Endodermal cell (in vitro differentiated cells): ENCODE data around the gene ANKRD52. TPM values are rescaled to one million over a fixed set of nuclear protein-coding genes. Genes with fewer than 3 reads are reported as not detected.

Experiments
- DNase-seq: peaks from one replicate; pipeline ENCODE4 v3.0.0-alpha.2; 2017
- H3K27ac ChIP-seq: 2 replicates; pipeline ENCODE4 v1.5.1; 2013; ENCODE audit warnings: mild to moderate bottlenecking, low read depth, low read length, moderate library complexity
- H3K27me3 ChIP-seq: 2 replicates; pipeline ENCODE4 v1.6.1; 2013; ENCODE audit warnings: mild to moderate bottlenecking, low read length, moderate library complexity; ENCODE audit not compliant: insufficient read depth, control insufficient read depth, poor library complexity, severe bottlenecking
- H3K36me3 ChIP-seq: 2 replicates; pipeline ENCODE4 v1.7.0; 2013; ENCODE audit warnings: mild to moderate bottlenecking, low read length, moderate library complexity; ENCODE audit not compliant: control insufficient read depth, insufficient read depth
- H3K4me1 ChIP-seq: one replicate; pipeline ENCODE4 v1.7.0; 2013; ENCODE audit warnings: low read length; ENCODE audit not compliant: control insufficient read depth, insufficient read depth
- H3K4me3 ChIP-seq: 2 replicates; pipeline ENCODE4 v1.5.1; 2013; ENCODE audit warnings: mild to moderate bottlenecking, low read length, moderate library complexity
- H3K9ac ChIP-seq: 2 replicates; pipeline ENCODE4 v1.6.1; 2013; ENCODE audit warnings: mild to moderate bottlenecking, low read length, moderate library complexity; ENCODE audit not compliant: poor library complexity, severe bottlenecking; ENCODE audit errors: extremely low read depth
- H3K9me3 ChIP-seq: 2 replicates; pipeline ENCODE4 v1.6.1; 2013; ENCODE audit warnings: mild to moderate bottlenecking, low read length, moderate library complexity; ENCODE audit not compliant: control insufficient read depth
- H3K27ac Mint-ChIP-seq: 2 replicates; pipeline ENCODE4 v1.8.0; 2020; ENCODE audit warnings: mixed read lengths
- H3K27me3 Mint-ChIP-seq: 2 replicates; pipeline ENCODE4 v1.8.0; 2021; ENCODE audit warnings: mild to moderate bottlenecking, mixed read lengths; ENCODE audit not compliant: insufficient read depth
- H3K36me3 Mint-ChIP-seq: 2 replicates; pipeline ENCODE4 v1.8.0; 2020; ENCODE audit warnings: low read depth, mixed read lengths
- H3K4me1 Mint-ChIP-seq: 2 replicates; pipeline ENCODE4 v1.8.0; 2020; ENCODE audit warnings: mixed read lengths
- H3K4me3 Mint-ChIP-seq: 2 replicates; pipeline ENCODE4 v1.8.0; 2020; ENCODE audit warnings: mild to moderate bottlenecking, moderate library complexity, mixed read lengths
- H3K9me3 Mint-ChIP-seq: 2 replicates; pipeline ENCODE4 v1.8.0; 2020; ENCODE audit warnings: mild to moderate bottlenecking, mixed read lengths
- WGBS, 2 experiments: methylation state at CpG; one replicate each; pipeline versions ENCODE4 v1.1.5 to v1.1.7; 2013; ENCODE audit warnings: missing lambda C conversion rate in 2 of 2, mixed read lengths in 1 of 2; ENCODE audit not compliant: insufficient coverage in 1 of 2, insufficient read length in 1 of 2; 5-methylcytosine and 5-hydroxymethylcytosine counted together
- total RNA-seq, 2 donors: library from RNA; stranded (reverse); fragmentation: NEBNext Ultra II Directional in 1 of 2; extraction: Animal tissue kit (Norgen Biotek cat#: 25700) in 1 of 2; gene quantifications; 2 replicates in 1 of 2; 3 replicates in 1 of 2; pipeline ENCODE4 v1.2.1, GENCODE V29; 2021
- TF ChIP-seq, protein P1 (sequence below): fragments of 200-600 bp; sonication (generic); conservative IDR thresholded peaks from 2 replicates; pipeline ENCODE4 v1.5.0; 2021; ENCODE audit warnings: antibody characterized with exemption, mild to moderate bottlenecking

The ANKRD52 gene
- total RNA-seq, 2 donors from 2014 or later: 39.3 to 54.9 TPM

DNA sequence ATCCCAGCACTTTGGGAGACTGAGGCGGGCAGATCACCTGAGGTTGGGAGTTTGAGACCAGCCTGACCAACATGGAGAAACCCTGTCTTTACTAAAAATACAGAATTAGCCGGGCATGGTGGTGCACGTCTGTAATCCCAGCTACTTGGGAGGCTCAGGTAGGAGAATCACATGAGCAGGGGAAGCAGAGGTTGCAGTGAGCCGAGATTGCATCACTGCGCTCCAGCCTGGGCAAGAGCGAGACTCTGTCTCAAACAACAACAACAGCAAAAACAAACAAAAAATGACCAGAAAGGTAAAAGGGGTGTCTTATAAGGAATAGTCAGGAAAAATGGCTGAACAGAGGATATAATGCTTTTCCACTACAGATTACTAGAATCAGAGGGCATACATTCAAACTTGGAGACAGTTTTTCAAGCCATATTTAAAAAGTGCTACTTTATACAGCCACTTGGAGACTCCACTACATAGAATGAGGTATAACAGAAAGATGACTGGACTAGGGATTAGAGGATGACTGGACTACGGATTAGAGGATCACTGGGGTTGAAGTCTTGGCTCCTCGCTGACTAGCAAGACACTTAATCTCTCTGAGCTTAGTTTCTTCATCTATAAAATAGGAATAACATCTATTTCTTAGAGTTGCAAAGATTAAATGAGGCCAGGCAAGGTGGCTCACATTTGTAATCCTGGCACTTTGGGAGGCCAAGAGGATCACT is 46.8 kb upstream of the ANKRD52 start:
- Mint-ChIP-seq H3K27ac (no peak overlapping the region), H3K4me1 (peaks cover 17% of the 10 kb centered on the region), H3K27me3 (no peaks in the 10 kb centered on the region), H3K9me3 (no peaks in the 10 kb centered on the region), H3K36me3 (peaks cover 35% of the 10 kb centered on the region), H3K4me3 (no peak overlapping the region)
- Histone ChIP-seq H3K9ac (no peak overlapping the region), H3K4me1 (peaks cover 9% of the 10 kb centered on the region), H3K9me3 (no peaks in the 10 kb centered on the region), H3K36me3 (peaks cover 47% of the 10 kb centered on the region), H3K27me3 (no peaks in the 10 kb centered on the region), H3K27ac (no peak overlapping the region), H3K4me3 (no peak overlapping the region)
- WGBS, 2 experiments: 78 to 90% methylated on average over 3 to 5 of the region's 8 CpGs
- DNase-seq: no peak
- TF ChIP-seq, protein P1, sequence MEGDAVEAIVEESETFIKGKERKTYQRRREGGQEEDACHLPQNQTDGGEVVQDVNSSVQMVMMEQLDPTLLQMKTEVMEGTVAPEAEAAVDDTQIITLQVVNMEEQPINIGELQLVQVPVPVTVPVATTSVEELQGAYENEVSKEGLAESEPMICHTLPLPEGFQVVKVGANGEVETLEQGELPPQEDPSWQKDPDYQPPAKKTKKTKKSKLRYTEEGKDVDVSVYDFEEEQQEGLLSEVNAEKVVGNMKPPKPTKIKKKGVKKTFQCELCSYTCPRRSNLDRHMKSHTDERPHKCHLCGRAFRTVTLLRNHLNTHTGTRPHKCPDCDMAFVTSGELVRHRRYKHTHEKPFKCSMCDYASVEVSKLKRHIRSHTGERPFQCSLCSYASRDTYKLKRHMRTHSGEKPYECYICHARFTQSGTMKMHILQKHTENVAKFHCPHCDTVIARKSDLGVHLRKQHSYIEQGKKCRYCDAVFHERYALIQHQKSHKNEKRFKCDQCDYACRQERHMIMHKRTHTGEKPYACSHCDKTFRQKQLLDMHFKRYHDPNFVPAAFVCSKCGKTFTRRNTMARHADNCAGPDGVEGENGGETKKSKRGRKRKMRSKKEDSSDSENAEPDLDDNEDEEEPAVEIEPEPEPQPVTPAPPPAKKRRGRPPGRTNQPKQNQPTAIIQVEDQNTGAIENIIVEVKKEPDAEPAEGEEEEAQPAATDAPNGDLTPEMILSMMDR: no peak

DNA sequence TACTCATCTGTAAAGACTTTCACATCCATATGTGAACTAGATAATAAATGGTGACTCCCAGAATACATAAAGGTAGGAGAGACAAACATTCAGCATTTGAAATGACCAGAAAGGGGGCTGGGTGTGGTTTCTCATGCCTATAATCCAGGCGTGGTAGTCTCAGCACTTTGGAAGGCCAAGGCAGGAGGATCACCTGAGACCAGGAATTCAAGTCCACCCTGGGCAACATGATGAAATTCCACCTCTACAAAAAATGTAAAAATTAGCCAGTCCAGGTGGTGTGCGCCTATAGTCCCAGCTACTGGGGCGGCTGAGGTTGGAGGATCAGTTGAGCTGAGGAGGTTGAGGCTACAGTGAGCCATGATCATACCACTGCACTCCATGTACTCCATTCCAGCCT is 46.1 kb upstream of the ANKRD52 start:
- Histone ChIP-seq H3K36me3 (peaks cover 41% of the 10 kb centered on the region), H3K27me3 (no peaks in the 10 kb centered on the region), H3K4me3 (no peak overlapping the region), H3K4me1 (peaks cover 9% of the 10 kb centered on the region), H3K27ac (no peak overlapping the region), H3K9me3 (no peaks in the 10 kb centered on the region), H3K9ac (no peak overlapping the region)
- DNase-seq: no peak
- Mint-ChIP-seq H3K4me3 (no peak overlapping the region), H3K4me1 (peaks cover 17% of the 10 kb centered on the region), H3K9me3 (no peaks in the 10 kb centered on the region), H3K36me3 (peaks cover 29% of the 10 kb centered on the region), H3K27ac (no peak overlapping the region), H3K27me3 (no peaks in the 10 kb centered on the region)
- TF ChIP-seq, protein P1: no peak
- 99 to 100% methylated on average over 3 of the region's 3 CpGs for WGBS, 2 experiments

DNA sequence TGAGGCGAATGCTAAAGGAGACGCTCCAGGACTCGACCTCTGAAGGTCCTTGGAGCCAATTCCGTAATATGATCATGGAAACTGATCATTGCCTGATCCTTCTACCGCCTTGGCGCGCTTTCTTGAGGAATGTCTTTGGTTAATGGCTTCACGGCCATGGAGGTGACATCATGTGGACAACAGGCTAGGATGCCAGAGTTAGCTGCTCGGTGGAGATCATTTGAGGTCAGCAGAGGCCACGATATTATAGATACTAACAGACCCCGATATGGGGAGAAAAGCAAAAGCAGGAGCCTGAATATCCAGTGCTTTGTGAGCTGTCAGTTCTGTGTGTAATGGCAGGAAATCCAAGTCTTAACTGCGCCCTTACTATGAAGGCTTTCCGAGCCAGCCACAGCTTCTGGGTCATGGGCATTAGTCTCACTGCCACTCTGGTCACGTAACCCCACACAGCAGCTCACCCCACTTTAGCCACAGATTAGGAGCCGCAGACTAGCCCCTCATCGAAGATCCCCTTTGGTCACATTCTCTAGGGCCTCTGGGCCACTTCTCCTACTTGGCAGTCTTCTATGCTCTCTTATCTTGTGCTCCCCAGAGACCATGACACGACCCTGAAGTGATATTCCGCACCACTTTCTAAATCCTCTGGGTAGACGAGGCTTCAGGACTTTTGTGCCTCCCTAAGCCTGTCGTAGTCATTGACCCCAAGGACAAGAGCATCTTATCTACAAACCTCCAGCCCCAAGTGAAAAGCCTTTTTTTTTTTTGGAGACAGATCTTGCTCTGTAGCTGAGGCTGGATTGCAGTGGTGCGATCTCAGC is 42.7 kb upstream of the ANKRD52 start:
- Histone ChIP-seq H3K9me3 (no peaks in the 10 kb centered on the region), H3K36me3 (peaks cover 42% of the 10 kb centered on the region), H3K27ac (peak overlapping the region; percentile 56), H3K9ac (peak overlapping the region; percentile 18), H3K4me3 (peak overlapping the region; percentile 94), H3K27me3 (no peaks in the 10 kb centered on the region), H3K4me1 (peaks cover 9% of the 10 kb centered on the region)
- H3K27ac Mint-ChIP-seq: peak overlapping the region; percentile 97
- 66 to 69% methylated on average over 18 to 21 of the region's 21 CpGs for WGBS, 2 experiments
- DNase-seq: no peak
- no peaks in the 10 kb centered on the region for H3K27me3 Mint-ChIP-seq
- no peaks in the 10 kb centered on the region for H3K9me3 Mint-ChIP-seq
- TF ChIP-seq, protein P1: no peak
- peaks cover 21% of the 10 kb centered on the region for H3K36me3 Mint-ChIP-seq
- peak overlapping the region; percentile 88 for H3K4me3 Mint-ChIP-seq
- H3K4me1 Mint-ChIP-seq: peaks cover 25% of the 10 kb centered on the region
